ENCODE results near the gene EEF2KMT.
"Not testable (repeated sequence)": the region's sequence is repeated elsewhere in the genome, so short reads cannot be mapped to it uniquely, and the experiment has no call there.

DNA sequence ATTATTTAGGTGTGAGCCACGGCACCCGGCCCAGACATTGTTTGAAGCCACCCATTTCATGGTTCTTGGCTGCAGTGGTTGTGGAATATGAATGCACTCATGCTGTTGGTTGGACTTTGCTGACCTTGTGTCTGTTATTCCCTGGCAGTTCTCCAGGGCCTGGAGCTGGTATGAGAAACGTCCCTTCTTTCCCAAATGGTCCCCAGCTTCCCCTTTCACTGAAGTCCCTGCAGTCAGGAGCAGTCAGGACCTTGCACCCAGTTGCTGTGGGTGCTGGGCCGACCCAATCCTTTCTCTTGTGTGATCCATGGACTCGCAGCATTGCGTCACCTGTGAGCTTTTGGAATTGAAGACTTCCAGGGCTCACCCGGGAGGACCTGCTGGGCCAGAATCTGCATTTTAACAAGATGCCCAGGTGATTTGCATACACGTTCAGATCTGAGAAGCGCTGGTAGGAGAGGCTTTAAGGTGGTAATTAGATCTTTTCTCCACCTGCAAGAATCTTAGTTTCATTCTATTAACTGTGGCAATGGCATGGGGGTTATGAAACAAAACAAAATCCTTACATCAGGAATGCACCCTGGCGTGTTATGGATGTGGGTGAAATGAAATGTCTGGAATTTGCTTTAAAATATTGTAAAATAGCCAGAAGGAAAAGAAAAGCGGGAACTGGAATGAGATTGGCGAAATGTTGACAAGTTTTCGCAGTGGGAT is 37.3 kb upstream of the EEF2KMT start:
- TF ChIP-seq CTCF (conservative IDR thresholded peaks at IDR 0.05; ENCODE audit: low read length); EZH2phosphoT487 (IDR thresholded peaks at IDR 0.05; ENCODE audit: borderline replicate concordance): not testable (repeated sequence)
